Endodermal cell (in vitro differentiated cells): ENCODE data around the gene CRIP1. TPM values are rescaled to one million over a fixed set of nuclear protein-coding genes. Genes with fewer than 3 reads are reported as not detected.

Source experiments
- DNase-seq: peaks from one replicate; pipeline ENCODE4 v3.0.0-alpha.2; 2017
- H3K27ac ChIP-seq: 2 replicates; pipeline ENCODE4 v1.5.1; 2013; ENCODE audit warnings: mild to moderate bottlenecking, low read depth, low read length, moderate library complexity
- H3K27me3 ChIP-seq: 2 replicates; pipeline ENCODE4 v1.6.1; 2013; ENCODE audit warnings: mild to moderate bottlenecking, low read length, moderate library complexity; ENCODE audit not compliant: insufficient read depth, control insufficient read depth, poor library complexity, severe bottlenecking
- H3K36me3 ChIP-seq: 2 replicates; pipeline ENCODE4 v1.7.0; 2013; ENCODE audit warnings: mild to moderate bottlenecking, low read length, moderate library complexity; ENCODE audit not compliant: control insufficient read depth, insufficient read depth
- H3K4me1 ChIP-seq: one replicate; pipeline ENCODE4 v1.7.0; 2013; ENCODE audit warnings: low read length; ENCODE audit not compliant: control insufficient read depth, insufficient read depth
- H3K4me3 ChIP-seq: 2 replicates; pipeline ENCODE4 v1.5.1; 2013; ENCODE audit warnings: mild to moderate bottlenecking, low read length, moderate library complexity
- H3K9ac ChIP-seq: 2 replicates; pipeline ENCODE4 v1.6.1; 2013; ENCODE audit warnings: mild to moderate bottlenecking, low read length, moderate library complexity; ENCODE audit not compliant: poor library complexity, severe bottlenecking; ENCODE audit errors: extremely low read depth
- H3K9me3 ChIP-seq: 2 replicates; pipeline ENCODE4 v1.6.1; 2013; ENCODE audit warnings: mild to moderate bottlenecking, low read length, moderate library complexity; ENCODE audit not compliant: control insufficient read depth
- H3K27ac Mint-ChIP-seq: 2 replicates; pipeline ENCODE4 v1.8.0; 2020; ENCODE audit warnings: mixed read lengths
- H3K27me3 Mint-ChIP-seq: 2 replicates; pipeline ENCODE4 v1.8.0; 2021; ENCODE audit warnings: mild to moderate bottlenecking, mixed read lengths; ENCODE audit not compliant: insufficient read depth
- H3K36me3 Mint-ChIP-seq: 2 replicates; pipeline ENCODE4 v1.8.0; 2020; ENCODE audit warnings: low read depth, mixed read lengths
- H3K4me1 Mint-ChIP-seq: 2 replicates; pipeline ENCODE4 v1.8.0; 2020; ENCODE audit warnings: mixed read lengths
- H3K4me3 Mint-ChIP-seq: 2 replicates; pipeline ENCODE4 v1.8.0; 2020; ENCODE audit warnings: mild to moderate bottlenecking, moderate library complexity, mixed read lengths
- H3K9me3 Mint-ChIP-seq: 2 replicates; pipeline ENCODE4 v1.8.0; 2020; ENCODE audit warnings: mild to moderate bottlenecking, mixed read lengths
- CTCF ChIP-seq: fragments of 200-600 bp; sonication (generic); conservative IDR thresholded peaks from 2 replicates; pipeline ENCODE4 v1.5.0; 2021; ENCODE audit warnings: antibody characterized with exemption, mild to moderate bottlenecking
- WGBS, 2 experiments: methylation state at CpG; one replicate each; pipeline versions ENCODE4 v1.1.5 to v1.1.7; 2013; ENCODE audit warnings: missing lambda C conversion rate in 2 of 2, mixed read lengths in 1 of 2; ENCODE audit not compliant: insufficient coverage in 1 of 2, insufficient read length in 1 of 2; 5-methylcytosine and 5-hydroxymethylcytosine counted together
- total RNA-seq, 2 donors: library from RNA; stranded (reverse); fragmentation: NEBNext Ultra II Directional in 1 of 2; extraction: Animal tissue kit (Norgen Biotek cat#: 25700) in 1 of 2; gene quantifications; 2 replicates in 1 of 2; 3 replicates in 1 of 2; pipeline ENCODE4 v1.2.1, GENCODE V29; 2021

CRIP1 gene
- total RNA-seq, 2 donors from 2014 or later: 7.0 to 47.1 TPM

- Histone ChIP-seq H3K36me3 (no peaks in the 10 kb centered on the region), H3K4me3 (no peak overlapping the region), H3K27ac (no peak overlapping the region), H3K9ac (no peak overlapping the region), H3K9me3 (no peaks in the 10 kb centered on the region), H3K27me3 (no peaks in the 10 kb centered on the region), H3K4me1 (peaks cover 2% of the 10 kb centered on the region)
- Mint-ChIP-seq H3K4me1 (peaks cover 3% of the 10 kb centered on the region), H3K9me3 (peaks cover 3% of the 10 kb centered on the region), H3K4me3 (no peak overlapping the region), H3K27me3 (no peaks in the 10 kb centered on the region), H3K27ac (no peak overlapping the region), H3K36me3 (no peaks in the 10 kb centered on the region)
- WGBS, 2 experiments: 92 to 95% methylated on average over 12 to 18 of the region's 18 CpGs
- no peak for TF ChIP-seq CTCF
- peak; percentile 44 for DNase-seq
Observed at GRCh38 chr14:105495101-105495989, 8.7 kb downstream of the CRIP1 start.

DNA sequence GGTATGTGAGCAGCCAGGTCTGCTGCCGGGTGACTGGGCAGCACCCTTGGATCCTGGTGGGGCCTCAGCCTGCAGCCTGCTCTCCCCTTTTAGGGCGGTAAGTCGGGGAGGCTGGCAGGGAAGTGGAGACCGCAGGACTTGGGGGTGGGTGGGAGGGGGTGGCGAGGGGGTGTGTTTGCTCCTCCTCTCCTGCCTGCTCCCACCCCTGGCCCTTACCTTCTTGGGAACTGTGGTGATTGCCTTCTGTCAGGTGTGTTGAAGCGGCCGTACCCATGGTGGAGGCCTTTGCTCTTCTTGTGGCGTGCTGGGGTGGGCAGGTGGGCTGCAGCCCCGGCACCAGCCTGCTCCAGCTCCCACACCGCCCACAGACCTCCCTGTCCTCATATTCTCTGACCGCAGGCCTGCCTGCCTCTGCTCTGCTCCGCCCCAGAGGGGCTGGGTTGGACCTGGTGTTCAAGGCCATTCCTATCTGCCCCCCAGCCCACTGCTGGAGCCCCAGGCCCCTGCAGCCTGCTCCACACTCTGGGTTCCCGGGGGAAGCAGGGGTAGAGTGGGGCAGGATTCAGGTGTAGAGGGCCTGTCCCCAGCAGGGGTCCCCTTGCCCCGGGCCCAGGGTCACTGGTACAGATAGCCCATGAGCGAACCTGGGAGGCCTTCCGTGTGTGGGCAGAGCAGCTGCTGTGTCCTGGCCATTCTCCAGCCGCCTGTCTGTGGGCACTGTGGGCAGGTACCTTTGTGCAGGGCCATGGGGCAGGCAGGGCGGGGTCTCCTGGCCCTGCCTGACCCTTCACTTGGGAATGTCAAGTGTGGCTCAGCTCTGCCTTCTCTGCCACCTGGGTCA is 9.5 kb downstream of the CRIP1 start:
- 87 to 100% methylated on average over 1 to 14 of the region's 18 CpGs for WGBS, 2 experiments
- Histone ChIP-seq H3K9me3 (no peaks in the 10 kb centered on the region), H3K27ac (no peak overlapping the region), H3K36me3 (no peaks in the 10 kb centered on the region), H3K4me3 (no peak overlapping the region), H3K9ac (no peak overlapping the region), H3K4me1 (peaks cover 2% of the 10 kb centered on the region), H3K27me3 (no peaks in the 10 kb centered on the region)
- Mint-ChIP-seq H3K36me3 (no peaks in the 10 kb centered on the region), H3K9me3 (peaks cover 3% of the 10 kb centered on the region), H3K4me1 (peaks cover 3% of the 10 kb centered on the region), H3K4me3 (no peak overlapping the region), H3K27me3 (no peaks in the 10 kb centered on the region), H3K27ac (no peak overlapping the region)
- peak; percentile 41 for DNase-seq
- TF ChIP-seq CTCF: no peak

- H3K4me3 Mint-ChIP-seq: no peak overlapping the region
- no peak overlapping the region for H3K27ac Mint-ChIP-seq
- H3K4me3 ChIP-seq: no peak overlapping the region
- WGBS, 2 experiments: 94 to 96% methylated on average over 27 to 32 of the region's 32 CpGs
- H3K27me3 Mint-ChIP-seq: no peaks in the 10 kb centered on the region
- no peaks in the 10 kb centered on the region for H3K36me3 Mint-ChIP-seq
- H3K27me3 ChIP-seq: no peaks in the 10 kb centered on the region
- TF ChIP-seq CTCF: no peak
- no peak overlapping the region for H3K27ac ChIP-seq
- no peak for DNase-seq
- H3K9me3 Mint-ChIP-seq: no peaks in the 10 kb centered on the region
- H3K9me3 ChIP-seq: no peaks in the 10 kb centered on the region
- H3K9ac ChIP-seq: no peak overlapping the region
- no peaks in the 10 kb centered on the region for H3K36me3 ChIP-seq
- peaks cover 3% of the 10 kb centered on the region for H3K4me1 Mint-ChIP-seq
- peaks cover 2% of the 10 kb centered on the region for H3K4me1 ChIP-seq
Observed at GRCh38 chr14:105496831-105497591, 10.3 kb downstream of the CRIP1 start.
